ENCODE results near the gene PANK1. TPM values are rescaled to one million over a fixed set of nuclear protein-coding genes. Genes with fewer than 3 reads are reported as not detected.

Gene PANK1
- total and polyA plus RNA-seq, 2 of the 8 experiments (the other 6 are each of a cell fraction or from before 2014, with no cell fraction given), result 18.5 to 40.4 TPM

DNA sequence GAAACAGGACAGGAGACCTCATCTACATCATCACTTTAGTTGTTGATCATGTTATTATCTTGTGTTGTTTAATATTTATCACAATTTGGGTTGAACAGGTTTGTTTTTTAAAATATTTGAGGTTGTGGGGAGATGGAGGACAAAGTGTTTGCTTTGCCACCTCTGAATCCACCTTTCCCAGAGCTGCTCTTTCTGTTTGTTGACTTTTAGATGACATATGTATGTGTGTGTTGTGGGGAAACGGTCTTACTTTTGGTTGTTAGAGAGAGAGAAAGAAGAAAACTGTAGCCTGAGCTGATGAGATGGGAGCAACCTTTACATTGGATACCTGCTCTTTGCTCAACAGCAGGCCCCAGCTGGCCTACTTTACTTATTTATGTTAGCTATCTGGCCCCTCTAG lies 90.6 kb downstream of the PANK1 start:
- Histone ChIP-seq H3K56ac (replicated peaks; ENCODE audit: insufficient read length, low read depth, low read length) (no peak overlapping the region), H3K23ac (ENCODE audit: insufficient read length) (no peak overlapping the region), H3K79me2 (ENCODE audit: control insufficient read depth in 1 of 2, insufficient read depth in 2 of 2, low read length in 2 of 2) (no peaks in the 10 kb centered on the region), H3K14ac (ENCODE audit: insufficient read length) (no peak overlapping the region), H3K23me2 (ENCODE audit: low read depth, low read length) (no peaks in the 10 kb centered on the region), H3K27ac (ENCODE audit: low read depth, low read length) (no peak overlapping the region), H2BK120ac (replicated peaks; ENCODE audit: low read depth, low read length) (no peak overlapping the region), H2AK5ac (ENCODE audit: low read depth, low read length) (no peak overlapping the region), H2AFZ (ENCODE audit: low read length) (no peak overlapping the region), H3K18ac (ENCODE audit: extremely low read depth, low read length) (no peak overlapping the region), H3K27me3 (replicated peaks in 1 of 4; ENCODE audit: control insufficient read depth in 3 of 4, extremely low read depth in 1 of 4, insufficient read depth in 3 of 4, low read length in 3 of 4) (no peaks in the 10 kb centered on the region; a peak in 1 of 7 replicates), H4K20me1 (replicated peaks in 1 of 2; ENCODE audit: control insufficient read depth in 1 of 2, insufficient read depth in 2 of 2, low read length in 2 of 2) (no peaks in the 10 kb centered on the region), H4K8ac (ENCODE audit: extremely low read depth, insufficient read depth, low read length) (no peak overlapping the region), H4K5ac (ENCODE audit: insufficient read length, low read depth, low read length) (no peak overlapping the region), H2BK5ac (ENCODE audit: low read depth, low read length) (no peak overlapping the region), H4K91ac (replicated peaks; ENCODE audit: insufficient read length, low read length) (no peak overlapping the region), H3K4me3 (ENCODE audit: extremely low read depth in 1 of 4, insufficient read depth in 2 of 4, low read depth in 3 of 4, low read length in 4 of 4) (no peak overlapping the region), H2BK12ac (ENCODE audit: low read depth, low read length) (no peak overlapping the region), H2BK20ac (ENCODE audit: low read length) (no peak overlapping the region), H3K9me3 (ENCODE audit: insufficient read depth in 2 of 2, low read depth in 1 of 2, low read length in 1 of 2) (no peaks in the 10 kb centered on the region; a peak in 1 of 4 replicates), H3K4me1 (replicated peaks in 1 of 4; ENCODE audit: control insufficient read depth in 3 of 4, insufficient read depth in 4 of 4, low read length in 3 of 4) (peaks cover 0 to 4% (median 0%) of the 10 kb centered on the region in 4 experiments; a peak in 1 of 7 replicates), H3K4ac (replicated peaks; ENCODE audit: insufficient read length, low read depth, low read length) (no peak overlapping the region), H3K9ac (replicated peaks in 1 of 4; ENCODE audit: extremely low read depth in 1 of 4, low read depth in 3 of 4, low read length in 3 of 4) (no peak overlapping the region), H3K4me2 (ENCODE audit: insufficient read depth in 1 of 2, low read depth in 2 of 2, low read length in 2 of 2) (no peak overlapping the region), H2BK15ac (ENCODE audit: low read length) (no peak overlapping the region), H3K36me3 (ENCODE audit: control insufficient read depth in 2 of 4, insufficient read depth in 4 of 4, low read length in 3 of 4) (no peaks in the 10 kb centered on the region), H3K79me1 (ENCODE audit: low read depth, low read length) (no peaks in the 10 kb centered on the region)
- WGBS, 2 experiments (ENCODE audit: extremely low coverage in 1 of 2, insufficient coverage in 1 of 2, insufficient read length in 1 of 2, insufficient replicate concordance in 2 of 2, low coverage in 1 of 2, low lambda C conversion rate in 2 of 2, missing lambda C conversion rate in 1 of 2), result 77% methylated on average over 1 of the region's 1 CpG; no CpG with 5 or more reads in 1 of the 2 experiments
- POLR2A ChIA-PET (ENCODE audit: partially characterized antibody), result interaction anchor here (0.8 kb wide), 1 partner anchor 10 kb away, joined by 3 read pairs; no protein-coding TSS in a partner anchor
- CTCF ChIA-PET (ENCODE audit: partially characterized antibody), result interaction anchor here (0.6 to 2.0 kb wide), 9 partner anchors 10 to 159 kb away, joined by 3 to 16 read pairs (median 4); no protein-coding TSS in a partner anchor
- no peak for DNase-seq (ENCODE audit: low read depth in 1 of 2, low spot score in 2 of 2)
- no peak for FAIRE-seq
- TF ChIP-seq RNF2 (IDR thresholded peaks at IDR 0.05; ENCODE audit: borderline replicate concordance, low read depth, low read length, missing control alignments, poor library complexity, severe bottlenecking), result no peak
- TF ChIP-seq, protein P1, sequence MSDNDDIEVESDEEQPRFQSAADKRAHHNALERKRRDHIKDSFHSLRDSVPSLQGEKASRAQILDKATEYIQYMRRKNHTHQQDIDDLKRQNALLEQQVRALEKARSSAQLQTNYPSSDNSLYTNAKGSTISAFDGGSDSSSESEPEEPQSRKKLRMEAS (IDR thresholded peaks at IDR 0.05), result no peak
- TF ChIP-seq CHD2 (IDR thresholded peaks at IDR 0.05; ENCODE audit: low read length), result no peak
- no peak for TF ChIP-seq ZNF274 (IDR thresholded peaks at IDR 0.05; ENCODE audit: borderline replicate concordance, extremely low read depth, low read length)
- no peak for TF ChIP-seq EZH2 (IDR thresholded peaks at IDR 0.05; ENCODE audit: low read depth, low read length, severe bottlenecking)
- TF ChIP-seq, protein P2, sequence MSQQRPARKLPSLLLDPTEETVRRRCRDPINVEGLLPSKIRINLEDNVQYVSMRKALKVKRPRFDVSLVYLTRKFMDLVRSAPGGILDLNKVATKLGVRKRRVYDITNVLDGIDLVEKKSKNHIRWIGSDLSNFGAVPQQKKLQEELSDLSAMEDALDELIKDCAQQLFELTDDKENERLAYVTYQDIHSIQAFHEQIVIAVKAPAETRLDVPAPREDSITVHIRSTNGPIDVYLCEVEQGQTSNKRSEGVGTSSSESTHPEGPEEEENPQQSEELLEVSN (IDR thresholded peaks at IDR 0.05), result no peak
- no peak for TF ChIP-seq GTF2F1 (IDR thresholded peaks at IDR 0.05; ENCODE audit: borderline replicate concordance, low read depth, low read length)
- TF ChIP-seq CREB1 (IDR thresholded peaks at IDR 0.05), result no peak
- TF ChIP-seq, protein P3, sequence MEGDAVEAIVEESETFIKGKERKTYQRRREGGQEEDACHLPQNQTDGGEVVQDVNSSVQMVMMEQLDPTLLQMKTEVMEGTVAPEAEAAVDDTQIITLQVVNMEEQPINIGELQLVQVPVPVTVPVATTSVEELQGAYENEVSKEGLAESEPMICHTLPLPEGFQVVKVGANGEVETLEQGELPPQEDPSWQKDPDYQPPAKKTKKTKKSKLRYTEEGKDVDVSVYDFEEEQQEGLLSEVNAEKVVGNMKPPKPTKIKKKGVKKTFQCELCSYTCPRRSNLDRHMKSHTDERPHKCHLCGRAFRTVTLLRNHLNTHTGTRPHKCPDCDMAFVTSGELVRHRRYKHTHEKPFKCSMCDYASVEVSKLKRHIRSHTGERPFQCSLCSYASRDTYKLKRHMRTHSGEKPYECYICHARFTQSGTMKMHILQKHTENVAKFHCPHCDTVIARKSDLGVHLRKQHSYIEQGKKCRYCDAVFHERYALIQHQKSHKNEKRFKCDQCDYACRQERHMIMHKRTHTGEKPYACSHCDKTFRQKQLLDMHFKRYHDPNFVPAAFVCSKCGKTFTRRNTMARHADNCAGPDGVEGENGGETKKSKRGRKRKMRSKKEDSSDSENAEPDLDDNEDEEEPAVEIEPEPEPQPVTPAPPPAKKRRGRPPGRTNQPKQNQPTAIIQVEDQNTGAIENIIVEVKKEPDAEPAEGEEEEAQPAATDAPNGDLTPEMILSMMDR (IDR thresholded peaks at IDR 0.05; ENCODE audit: control extremely low read depth in 1 of 3, insufficient read depth in 1 of 3, low read depth in 1 of 3, low read length in 3 of 3), result no peak
- TF ChIP-seq SRF (IDR thresholded peaks at IDR 0.05; ENCODE audit: low read depth, low read length), result no peak

Data from H1 (cell line).